Measurements from ENCODE around the gene TTC33.
"Not testable (repeated sequence)": the region's sequence is repeated elsewhere in the genome, so short reads cannot be mapped to it uniquely, and the experiment has no call there.

Gene TTC33

DNA sequence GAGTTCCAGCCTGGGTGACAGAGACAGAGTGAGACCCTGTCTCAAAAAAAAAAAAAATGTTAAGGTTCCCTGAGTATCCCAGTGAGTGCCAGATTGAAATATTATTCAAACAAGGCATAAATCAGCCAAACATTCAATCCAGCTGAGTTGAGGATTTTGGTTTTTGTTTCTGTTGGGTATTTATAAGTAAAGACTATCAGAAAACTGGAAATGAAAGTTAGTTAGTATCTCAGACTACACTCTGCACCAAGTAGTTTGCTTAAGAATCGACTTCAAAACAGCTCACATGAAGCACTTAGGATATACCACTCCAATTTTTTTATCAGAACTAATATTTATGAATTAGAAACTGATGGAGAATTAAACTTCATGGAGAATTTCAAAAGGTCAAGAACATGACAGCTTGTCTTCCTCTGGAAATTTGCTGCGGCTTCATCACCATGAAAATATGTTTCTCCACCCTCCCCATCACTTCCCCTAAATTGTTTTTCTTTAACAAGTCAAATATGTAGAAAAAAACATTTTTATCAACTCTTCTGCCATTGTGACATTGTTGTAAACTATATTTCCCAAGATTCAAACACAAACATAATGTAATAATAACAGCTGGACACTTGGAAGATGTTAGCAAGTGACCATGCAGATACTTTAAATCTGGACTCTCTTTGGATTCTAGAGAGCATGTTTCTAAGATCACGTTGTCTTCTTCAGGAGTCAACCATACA, 186.1 kb downstream of the TTC33 start:
- peak; percentile 35 for DNase-seq (ENCODE audit: low read depth)

DNA sequence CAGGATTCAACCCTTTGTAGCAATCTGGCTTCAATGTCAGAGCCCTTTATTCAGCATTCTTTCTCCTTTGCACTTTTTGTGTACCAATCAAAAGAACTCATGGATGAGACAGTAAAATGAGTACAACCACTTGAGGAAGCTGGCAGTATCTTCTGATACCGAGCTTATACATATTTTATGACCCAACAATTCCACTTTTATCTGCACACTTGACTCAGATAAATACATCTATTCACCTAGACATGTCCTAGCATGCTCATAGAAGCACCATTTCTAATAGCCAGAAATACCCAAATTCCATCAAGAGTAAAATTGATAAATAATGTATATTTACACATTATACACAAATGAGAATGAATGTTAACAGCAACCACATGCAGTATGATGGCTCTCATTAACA, 187.2 kb downstream of the TTC33 start:
- DNase-seq (ENCODE audit: low read depth) = no peak

DNA sequence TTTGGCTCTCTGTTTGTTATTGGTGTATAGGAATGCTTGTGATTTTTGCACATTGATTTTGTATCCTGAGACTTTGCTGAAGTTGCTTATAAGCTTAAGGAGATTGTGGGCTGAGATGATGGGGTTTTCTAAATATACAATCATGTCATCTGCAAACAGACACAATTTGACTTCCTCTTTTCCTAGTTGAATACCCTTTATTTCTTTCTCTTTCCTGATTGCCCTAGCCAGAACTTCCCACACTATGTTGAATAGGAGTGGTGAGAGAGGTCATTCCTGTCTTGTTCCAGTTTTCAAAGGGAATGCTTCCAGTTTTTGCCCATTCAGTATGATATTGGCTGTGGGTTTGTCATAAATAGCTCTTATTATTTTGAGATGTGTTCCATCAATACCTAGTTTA, 192.6 kb downstream of the TTC33 start:
- not testable (repeated sequence) for DNase-seq (ENCODE audit: low read depth)

DNA sequence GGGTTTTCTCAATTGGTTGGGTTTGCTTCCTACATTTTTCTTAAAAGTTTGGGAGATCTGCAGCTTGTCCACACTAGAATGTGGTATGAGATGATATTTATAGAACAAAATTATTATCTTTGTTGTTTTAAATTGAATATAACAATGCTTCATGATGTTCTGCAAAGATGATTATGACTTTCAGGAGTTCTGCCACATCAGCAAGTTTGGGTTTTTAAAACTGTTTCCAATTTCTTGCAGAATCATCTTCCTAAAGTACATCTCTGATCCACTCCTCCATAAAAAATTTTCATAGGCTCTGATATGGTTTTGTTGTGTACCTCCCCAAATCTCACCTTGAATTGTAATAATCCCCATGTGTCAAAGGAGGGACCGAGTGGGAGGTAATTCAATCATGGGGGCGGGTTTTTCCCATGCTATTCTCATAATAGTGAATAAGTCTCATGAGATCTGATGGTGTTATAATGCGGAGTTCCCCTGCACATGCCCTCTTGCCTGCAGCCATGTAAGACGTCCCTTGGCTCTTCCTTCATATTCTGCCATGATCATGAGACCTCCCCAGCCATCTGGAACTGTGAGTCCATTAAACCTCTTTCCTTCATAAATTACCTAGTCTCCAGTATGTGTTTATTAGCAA, 195.2 kb downstream of the TTC33 start:
- no peak for DNase-seq (ENCODE audit: low read depth)

DNA sequence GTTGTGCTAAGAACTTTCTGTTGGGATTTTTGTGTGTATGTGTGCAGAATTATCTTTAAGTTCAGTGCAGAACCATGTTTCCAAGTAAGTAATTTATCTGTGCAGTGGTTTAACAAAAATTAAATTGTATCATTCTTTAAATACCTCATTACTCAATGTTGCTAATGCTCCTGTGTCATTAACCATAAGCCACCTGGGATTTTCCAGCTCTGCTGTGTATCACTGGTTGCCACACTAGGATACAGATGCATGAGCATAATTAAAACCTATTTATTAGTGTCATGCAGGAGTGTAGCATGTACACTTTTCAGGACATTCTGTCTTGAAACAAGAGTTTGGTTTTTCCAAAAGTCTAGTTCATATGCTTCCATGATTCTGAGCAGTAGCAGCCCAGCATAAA, 196.5 kb downstream of the TTC33 start:
- no peak for DNase-seq (ENCODE audit: low read depth)

DNA sequence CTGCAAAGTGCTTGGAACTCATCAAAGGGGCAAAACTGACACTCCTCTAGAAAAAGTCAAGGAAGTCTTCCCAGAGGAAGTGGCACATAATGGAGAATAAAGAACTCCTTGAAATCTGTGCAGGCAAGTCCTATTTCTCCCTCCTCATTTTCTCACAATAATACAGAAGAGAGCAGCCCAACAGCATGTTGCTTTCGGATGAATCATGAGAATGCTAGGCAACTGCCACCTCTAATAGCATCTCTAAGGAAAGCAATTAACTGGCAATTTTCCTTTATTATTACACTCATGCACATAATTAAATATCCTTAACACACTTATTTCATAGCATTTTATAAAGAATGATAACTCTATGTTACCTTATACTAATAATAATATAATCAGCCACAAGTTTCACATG, 198.3 kb downstream of the TTC33 start:
- peak; percentile 55 for DNase-seq (ENCODE audit: low read depth)

DNA sequence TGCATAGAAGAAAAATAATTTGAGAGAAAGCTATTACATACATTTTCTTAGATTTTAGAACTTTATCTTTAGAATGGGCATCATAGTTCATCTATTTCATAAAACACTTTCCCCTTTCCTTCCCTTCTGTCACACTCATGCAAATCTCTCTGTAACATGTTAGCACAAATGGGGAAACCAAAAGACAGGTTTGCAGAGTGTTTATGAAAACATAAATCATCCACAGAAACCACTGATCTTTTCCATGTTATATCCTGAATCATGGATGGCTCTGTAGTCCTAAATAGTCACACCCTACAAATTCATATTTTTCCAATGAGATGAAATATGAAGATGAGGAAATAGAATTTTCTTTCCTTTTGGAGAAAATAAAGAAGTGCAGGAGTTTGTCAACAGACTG, 198.9 kb downstream of the TTC33 start:
- DNase-seq (ENCODE audit: low read depth) = no peak

DNA sequence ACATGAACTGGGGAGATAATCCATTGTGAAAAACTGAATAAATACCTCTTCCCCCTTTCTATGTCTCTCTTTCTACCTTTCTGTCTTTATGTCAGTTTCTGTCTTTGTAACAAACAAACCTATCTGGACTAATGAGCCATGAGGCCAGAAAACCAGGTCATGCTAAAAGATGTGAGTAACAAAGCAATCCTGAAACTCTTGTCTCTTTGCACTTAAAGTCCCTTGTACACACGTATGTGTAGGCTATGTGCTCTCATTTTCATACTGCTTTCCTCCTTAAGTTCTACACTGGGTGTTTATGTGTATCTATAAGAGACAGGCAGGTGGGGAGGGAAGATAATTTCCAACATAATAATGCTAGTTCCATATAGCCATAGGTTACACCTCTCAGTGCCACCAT, 199.9 kb downstream of the TTC33 start:
- no peak for DNase-seq (ENCODE audit: low read depth)

DNA sequence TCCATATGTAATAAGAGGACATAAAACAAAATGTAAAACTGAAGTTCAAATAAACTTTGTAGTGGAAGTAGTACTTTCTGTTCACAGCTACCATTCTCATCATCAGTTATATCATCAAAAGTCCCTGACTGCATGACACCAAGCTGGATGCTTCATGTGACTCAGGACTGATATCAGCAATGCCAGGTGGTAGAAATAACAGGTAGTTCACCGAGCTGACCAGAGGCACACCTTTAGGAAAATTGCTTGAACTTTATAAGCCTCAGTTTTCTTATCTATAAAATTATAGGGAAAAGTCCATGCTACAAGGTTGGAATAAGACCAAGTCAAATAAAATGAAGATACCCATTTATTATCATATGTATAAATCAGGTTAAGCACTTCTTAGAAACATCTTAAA, 200.9 kb downstream of the TTC33 start:
- DNase-seq (ENCODE audit: low read depth) = peak; percentile 13

DNA sequence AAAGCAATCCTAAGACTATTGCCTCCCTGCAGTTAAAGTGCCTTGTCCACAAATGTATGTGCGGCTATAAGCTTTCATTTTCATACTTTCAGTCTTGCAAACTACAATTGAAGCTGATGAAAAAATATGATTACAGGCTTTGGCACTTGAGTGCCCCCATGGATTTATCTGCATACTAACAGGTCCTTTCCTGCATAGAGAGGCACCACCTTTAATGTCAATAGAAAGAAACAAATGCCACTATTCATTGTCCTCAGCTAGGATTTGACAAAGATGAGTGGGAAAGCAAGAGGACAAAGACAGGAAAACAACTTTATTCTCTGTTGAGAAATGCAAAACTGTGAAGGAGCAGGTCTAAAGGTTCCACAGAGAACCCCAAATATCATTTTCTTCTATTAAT, 201.7 kb downstream of the TTC33 start:
- no peak for DNase-seq (ENCODE audit: low read depth)

DNA sequence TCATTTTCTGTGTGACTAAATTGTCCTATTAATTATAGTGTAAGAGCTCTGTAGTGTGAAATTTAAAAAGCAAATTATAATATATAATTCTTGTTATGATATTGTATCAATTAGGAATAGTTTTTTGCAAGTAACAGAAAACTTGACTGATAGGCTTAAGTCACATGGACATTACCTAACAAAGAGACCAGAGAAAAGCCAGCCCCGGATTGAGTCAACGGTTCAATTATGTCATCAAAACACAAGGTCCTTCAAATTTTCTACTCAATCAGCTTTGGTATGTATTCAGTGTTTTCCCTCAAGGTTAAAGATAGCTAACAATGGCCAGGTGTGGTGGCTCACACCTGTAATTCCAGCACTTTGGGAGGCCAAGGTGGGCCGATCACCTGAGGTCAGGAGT, 202.8 kb downstream of the TTC33 start:
- no peak for DNase-seq (ENCODE audit: low read depth)

DNA sequence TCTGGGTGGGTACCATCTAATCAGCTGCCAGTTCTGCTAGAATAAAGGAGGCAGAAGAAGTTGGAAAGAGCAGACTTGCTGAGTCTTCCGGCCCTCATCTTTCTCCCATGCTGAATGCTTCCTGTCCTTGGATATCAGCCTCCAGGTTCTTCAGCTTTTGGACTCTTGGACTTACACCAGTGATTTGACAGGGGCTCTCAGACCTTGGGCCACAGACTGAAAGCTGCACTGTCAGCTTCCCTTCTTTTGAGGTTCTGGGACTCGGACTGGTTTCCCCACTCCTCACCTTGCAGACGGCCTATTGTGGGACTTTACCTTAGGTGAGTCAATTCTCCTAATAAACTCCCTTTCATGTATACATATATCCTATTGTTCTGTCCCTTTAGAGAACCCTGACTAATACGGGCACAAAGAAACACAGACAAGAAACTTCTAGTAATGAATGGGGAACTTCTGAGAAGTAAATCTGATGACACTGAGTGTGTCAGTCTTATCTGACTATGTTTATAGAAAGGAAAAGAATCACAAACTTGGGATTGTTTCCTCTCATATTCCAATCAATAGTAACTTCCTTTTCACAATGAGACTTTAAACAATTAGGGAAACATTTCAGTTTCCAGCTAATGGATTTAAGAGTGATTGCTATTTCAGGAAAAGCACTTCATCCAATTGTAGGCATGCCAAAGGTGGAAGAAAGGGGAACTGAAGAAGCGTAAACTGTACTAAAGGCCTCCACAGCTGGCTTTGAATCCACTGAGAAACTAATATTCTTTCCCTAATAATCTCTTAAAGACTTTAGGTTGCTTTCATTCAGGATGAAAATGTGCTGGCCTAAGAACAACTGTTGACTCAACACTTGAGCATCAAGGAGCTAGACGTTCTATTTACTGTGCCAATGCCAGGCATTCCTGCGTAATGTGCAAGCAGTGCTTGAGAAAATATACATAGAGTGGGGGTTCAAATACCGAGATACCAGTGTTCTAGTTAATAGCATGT, 204.0 kb downstream of the TTC33 start:
- peak; percentile 99 for DNase-seq (ENCODE audit: low read depth)

DNA sequence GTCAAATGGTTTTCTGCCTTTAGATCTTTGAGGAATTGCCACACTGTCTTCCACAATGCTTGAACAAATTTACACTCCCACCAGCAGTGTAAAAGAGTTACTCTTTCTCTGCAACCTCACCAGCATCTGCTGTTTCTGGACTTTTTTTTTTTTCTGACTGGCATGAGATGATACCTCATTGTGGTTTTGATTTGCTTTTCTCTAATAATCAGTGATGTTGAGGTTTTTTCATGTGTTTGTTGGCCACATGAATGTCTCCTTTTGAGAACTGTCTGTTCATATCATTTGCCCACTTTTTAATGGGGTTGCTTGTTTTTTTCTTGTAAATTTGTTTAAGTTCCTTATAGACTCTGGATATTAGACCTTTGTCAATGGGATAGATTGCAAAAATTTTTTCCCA, 205.3 kb downstream of the TTC33 start:
- DNase-seq (ENCODE audit: low read depth) = no peak

DNA sequence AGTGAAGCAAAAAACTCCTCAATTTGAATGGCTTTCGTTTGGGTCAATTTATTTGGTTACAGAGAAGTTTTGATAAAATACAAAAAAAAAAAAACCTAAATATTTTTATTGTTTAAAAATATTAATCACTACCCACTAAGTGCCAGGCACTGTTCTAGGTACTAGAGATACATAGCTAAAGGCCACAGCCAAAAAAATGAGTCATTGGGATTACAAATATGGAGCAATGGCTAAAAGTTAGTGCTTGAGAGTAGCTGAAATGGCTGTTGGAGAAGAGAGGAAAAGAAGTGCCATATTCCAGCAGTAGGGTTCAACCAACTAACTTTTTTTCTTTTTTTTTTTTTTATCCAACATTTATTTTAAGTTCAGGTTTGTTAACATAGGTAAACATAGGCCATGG, 206.1 kb downstream of the TTC33 start:
- no peak for DNase-seq (ENCODE audit: low read depth)

DNA sequence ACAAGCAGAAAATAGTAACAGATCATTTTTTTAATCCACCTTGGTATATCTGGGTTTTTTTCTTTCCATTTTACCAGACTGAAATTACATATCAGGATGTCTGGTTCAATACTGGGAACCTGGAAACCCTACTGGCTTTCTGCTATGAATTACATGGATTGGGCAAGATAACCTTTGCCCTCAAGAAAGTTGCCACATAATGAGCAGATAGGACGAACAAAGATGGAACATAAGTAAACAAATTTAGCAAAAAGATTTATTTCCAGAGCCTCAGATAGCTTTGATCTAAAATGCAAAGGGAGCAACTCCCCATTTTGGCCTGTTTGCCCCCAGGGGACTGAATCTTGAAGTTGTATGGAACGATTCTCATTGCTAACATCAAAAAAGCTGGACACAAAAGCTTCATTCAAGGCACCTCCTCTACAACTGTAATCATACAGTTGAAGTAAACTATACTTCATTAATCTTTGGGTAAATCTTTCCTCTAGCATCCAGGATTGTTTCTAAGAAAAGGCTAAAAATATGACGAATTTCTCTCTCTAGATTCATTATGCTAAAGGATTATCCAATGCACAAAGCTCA, 207.7 kb downstream of the TTC33 start:
- DNase-seq (ENCODE audit: low read depth) = no peak

DNA sequence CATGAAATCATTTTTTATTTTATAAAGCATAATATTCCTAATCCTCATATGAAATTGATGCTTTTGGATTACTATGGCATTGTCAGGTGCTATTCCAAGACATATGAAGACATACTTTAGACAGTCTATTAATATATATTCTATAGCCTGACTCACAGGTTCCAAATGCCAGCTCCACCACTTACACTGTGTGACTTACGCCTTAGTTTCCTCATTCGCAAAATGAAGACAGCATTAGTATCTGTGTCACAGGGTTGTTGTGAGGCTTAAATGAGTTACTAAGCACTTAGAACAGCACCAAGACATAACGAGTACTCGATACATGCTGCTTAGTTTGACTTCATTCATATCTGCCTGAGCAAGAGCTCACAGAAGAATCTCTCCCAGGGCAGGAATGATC, 208.2 kb downstream of the TTC33 start:
- DNase-seq (ENCODE audit: low read depth) = no peak

DNA sequence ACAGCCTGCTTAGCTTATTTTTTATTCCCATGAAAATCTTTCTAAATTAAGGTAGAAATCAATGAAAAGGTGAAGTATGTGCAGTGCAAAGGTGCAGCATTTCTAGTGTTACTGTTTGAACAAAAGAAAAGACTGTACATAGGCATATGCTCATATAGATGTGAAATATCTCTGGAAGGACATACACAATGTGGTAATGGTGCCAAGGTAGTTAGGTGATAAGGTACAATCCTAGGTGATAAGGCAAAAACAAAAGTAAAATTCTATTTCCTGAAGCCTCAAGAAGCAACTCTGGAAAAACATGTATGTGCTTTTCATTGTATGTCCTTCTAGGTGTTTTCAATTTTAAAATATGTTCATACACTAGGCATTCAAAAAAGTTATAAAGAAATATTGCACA, 215.5 kb downstream of the TTC33 start:
- no peak for DNase-seq (ENCODE audit: low read depth)

DNA sequence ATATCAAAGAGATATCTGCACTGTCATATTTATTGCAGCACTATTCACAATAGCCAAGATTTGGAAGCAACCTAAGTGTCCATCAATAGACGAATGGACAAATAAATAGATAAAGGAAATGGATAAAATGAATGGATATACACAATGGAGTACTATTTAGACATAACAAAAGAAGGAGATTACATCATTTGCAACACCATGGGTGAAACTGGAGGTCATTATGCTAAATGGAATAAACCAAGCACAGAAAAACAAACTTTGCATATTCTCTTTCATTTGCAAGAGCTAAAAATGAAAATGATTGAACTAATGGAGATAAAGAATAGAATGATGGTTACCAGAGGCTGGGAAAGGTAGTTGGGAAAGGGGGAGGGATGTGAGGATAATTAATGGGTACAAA, 231.1 kb downstream of the TTC33 start:
- DNase-seq (ENCODE audit: low read depth) = no peak

DNA sequence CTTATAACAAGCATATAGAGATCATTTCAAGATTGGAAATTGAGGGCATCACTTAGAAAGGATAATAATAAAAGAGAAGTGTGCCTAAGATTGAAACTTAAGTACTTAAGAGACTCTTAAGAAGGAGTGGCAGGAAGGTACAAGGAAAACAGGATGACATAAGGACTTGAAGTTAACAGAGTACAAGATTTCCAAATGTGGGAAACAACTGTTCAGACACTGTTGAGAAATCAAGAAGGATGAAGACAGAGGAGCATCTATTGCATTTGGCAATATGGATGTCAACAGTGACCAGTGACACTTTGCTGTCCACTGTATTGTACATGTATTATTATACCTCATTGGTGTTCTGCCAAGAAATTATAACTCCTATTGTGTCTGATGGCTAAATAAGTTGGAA, 233.8 kb downstream of the TTC33 start:
- DNase-seq (ENCODE audit: low read depth) = no peak

DNA sequence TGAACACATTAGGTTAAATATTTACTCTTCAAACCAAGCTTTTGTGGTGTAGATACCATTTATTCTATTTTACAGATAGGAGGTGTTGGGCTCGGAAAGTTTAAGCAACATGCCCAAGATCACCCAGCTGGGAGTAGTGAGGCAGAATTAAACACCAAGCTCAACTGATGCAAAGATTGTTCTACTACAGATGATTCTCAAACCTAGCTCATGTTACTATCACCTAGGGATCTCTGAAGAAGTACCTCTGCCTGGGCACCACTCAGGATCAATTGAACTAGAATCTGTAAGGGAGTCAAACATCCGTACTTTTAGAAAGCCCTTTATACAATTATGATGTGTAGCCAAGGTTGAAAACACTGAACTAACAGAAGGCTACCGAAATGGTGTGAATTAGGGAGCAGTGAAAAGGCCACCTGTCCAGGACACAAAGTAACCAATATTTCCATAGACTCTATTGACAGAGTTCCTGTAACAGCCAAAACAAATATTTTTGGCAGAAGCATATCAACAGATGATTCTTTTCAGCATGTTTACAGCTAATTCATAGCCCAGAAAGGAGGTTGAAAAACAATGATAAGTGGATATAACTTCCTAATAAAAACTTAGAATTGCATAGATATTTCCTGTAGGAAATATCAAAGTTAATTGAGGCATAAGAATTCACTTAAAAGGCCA, 234.5 kb downstream of the TTC33 start:
- no peak for DNase-seq (ENCODE audit: low read depth)

DNA sequence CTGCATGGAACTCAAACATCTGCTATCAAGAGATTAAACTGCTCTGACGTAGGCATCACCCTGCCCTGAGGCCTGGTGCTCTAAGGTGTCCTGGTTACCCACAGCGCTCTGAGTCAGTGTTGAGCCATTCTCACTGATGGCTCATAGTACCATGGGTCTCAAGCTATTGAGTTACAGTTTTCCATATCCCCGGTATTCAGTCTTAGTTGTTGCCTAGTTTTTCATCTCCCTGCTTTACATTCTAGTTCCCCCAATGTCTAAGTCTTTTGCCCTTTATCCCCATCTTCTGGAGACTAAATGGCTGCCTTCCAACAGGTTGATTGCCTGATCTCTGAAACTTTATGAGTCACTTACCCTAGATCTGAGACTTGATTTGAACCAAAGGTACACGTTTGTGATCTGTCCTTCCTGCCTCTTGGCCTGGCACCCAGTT, 237.3 kb downstream of the TTC33 start:
- peak; percentile 57 for DNase-seq (ENCODE audit: low read depth)

DNA sequence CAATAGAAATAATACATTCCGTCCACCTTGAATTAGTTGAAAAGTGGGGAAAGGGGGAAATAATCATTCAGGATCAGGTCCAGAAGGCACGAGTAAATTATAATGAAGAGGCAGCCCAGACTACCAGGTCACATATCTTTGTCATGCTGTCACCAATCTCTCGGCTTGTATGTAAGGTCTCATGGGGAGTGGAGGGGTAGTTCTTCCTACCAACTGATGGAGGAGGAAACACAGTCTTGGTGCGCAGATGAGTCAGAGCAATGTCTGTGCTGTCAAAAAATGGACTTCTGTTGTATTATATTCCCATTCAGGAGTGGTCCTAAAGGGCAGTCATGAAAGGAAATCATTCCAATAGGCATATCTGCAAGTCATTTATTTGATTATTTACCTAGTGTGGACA, 240.3 kb downstream of the TTC33 start:
- DNase-seq (ENCODE audit: low read depth) = peak; percentile 36
